OCI-LY3 (cell line): Measurements from ENCODE around the gene WWOX.

Experiments used
- EZH2phosphoT487 ChIP-seq: fragments of 200-600 bp; shearing (Covaris generic); IDR thresholded peaks from 2 replicates; pipeline ENCODE4 v1.6.1; 2018; ENCODE audit warnings: antibody characterized with exemption, mixed run types, low read depth
- TF ChIP-seq, protein P1 (sequence below): fragments of 200-600, 300-600 bp; sonication (generic); IDR thresholded peaks from 2 replicates; pipeline ENCODE4 v1.5.1; 2014; ENCODE audit warnings: antibody characterized with exemption, low read length, low read depth

DNA sequence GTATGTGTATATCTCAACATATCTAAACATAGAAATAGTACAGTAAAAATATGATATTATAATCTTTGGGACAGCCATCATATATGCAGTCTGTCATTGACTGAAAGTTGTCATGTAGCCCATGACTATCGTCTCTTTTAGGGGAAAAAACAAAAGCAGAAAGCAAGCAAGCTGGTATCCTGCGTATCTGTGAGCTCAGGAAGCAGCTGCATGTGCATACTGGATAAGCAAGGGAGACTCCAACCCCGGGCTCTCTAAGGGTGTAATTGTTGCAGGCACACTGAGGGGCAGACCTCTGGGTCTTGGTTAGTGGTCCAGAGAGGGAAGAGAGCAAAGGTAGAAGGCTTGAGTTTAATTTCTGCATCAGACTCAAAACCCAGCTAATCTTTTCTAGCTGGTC lies 920.0 kb downstream of the WWOX start:
- TF ChIP-seq, protein P1, sequence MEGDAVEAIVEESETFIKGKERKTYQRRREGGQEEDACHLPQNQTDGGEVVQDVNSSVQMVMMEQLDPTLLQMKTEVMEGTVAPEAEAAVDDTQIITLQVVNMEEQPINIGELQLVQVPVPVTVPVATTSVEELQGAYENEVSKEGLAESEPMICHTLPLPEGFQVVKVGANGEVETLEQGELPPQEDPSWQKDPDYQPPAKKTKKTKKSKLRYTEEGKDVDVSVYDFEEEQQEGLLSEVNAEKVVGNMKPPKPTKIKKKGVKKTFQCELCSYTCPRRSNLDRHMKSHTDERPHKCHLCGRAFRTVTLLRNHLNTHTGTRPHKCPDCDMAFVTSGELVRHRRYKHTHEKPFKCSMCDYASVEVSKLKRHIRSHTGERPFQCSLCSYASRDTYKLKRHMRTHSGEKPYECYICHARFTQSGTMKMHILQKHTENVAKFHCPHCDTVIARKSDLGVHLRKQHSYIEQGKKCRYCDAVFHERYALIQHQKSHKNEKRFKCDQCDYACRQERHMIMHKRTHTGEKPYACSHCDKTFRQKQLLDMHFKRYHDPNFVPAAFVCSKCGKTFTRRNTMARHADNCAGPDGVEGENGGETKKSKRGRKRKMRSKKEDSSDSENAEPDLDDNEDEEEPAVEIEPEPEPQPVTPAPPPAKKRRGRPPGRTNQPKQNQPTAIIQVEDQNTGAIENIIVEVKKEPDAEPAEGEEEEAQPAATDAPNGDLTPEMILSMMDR, result no peak
- TF ChIP-seq EZH2phosphoT487, result no peak
